HUES6 (cell line): ENCODE data around the gene ZHX3.

Experiments used
- H3K27ac ChIP-seq: 2 replicates; pipeline ENCODE4 v1.7.0; 2013; ENCODE audit warnings: low read depth, mild to moderate bottlenecking, low read length, inconsistent platforms
- H3K27me3 ChIP-seq: 2 replicates; pipeline ENCODE4 v1.6.1; 2013; ENCODE audit warnings: low read length; ENCODE audit not compliant: control insufficient read depth, insufficient read depth
- H3K36me3 ChIP-seq: 2 replicates; pipeline ENCODE4 v1.6.1; 2013; ENCODE audit warnings: low read length; ENCODE audit not compliant: control insufficient read depth, insufficient read depth
- H3K4me1 ChIP-seq: 2 replicates; pipeline ENCODE4 v1.6.1; 2013; ENCODE audit warnings: low read length; ENCODE audit not compliant: control insufficient read depth, insufficient read depth
- H3K4me3 ChIP-seq: 2 replicates; pipeline ENCODE4 v1.5.1; 2013; ENCODE audit warnings: low read depth, low read length
- H3K9ac ChIP-seq: one replicate; pipeline ENCODE4 v1.6.1; 2013; ENCODE audit warnings: mild to moderate bottlenecking, low read length
- H3K9me3 ChIP-seq: 2 replicates; pipeline ENCODE4 v1.6.1; 2013; ENCODE audit warnings: low read depth, low read length; ENCODE audit not compliant: control insufficient read depth, insufficient read depth

The ZHX3 gene

GRCh38 chr20:41174782-41175181, 142.7 kb downstream of the ZHX3 start:
- Histone ChIP-seq H3K4me1 (peaks cover 7% of the 10 kb centered on the region), H3K9ac (no peak overlapping the region), H3K36me3 (peaks cover 85% of the 10 kb centered on the region), H3K27me3 (no peaks in the 10 kb centered on the region), H3K4me3 (no peak overlapping the region), H3K27ac (no peak overlapping the region), H3K9me3 (no peaks in the 10 kb centered on the region)

- no peak overlapping the region for H3K9ac ChIP-seq
- peaks cover 89% of the 10 kb centered on the region for H3K36me3 ChIP-seq
- no peaks in the 10 kb centered on the region for H3K9me3 ChIP-seq
- no peak overlapping the region for H3K27ac ChIP-seq
- peaks cover 7% of the 10 kb centered on the region for H3K4me1 ChIP-seq
- no peaks in the 10 kb centered on the region for H3K27me3 ChIP-seq
- no peak overlapping the region for H3K4me3 ChIP-seq
These were observed 143.2 kb downstream of the ZHX3 start for GRCh38 chr20:41174373-41174772.

GRCh38 chr20:41173791-41174341, 143.7 kb downstream of the ZHX3 start:
- no peaks in the 10 kb centered on the region for H3K9me3 ChIP-seq
- peaks cover 5% of the 10 kb centered on the region for H3K4me1 ChIP-seq
- peaks cover 90% of the 10 kb centered on the region for H3K36me3 ChIP-seq
- H3K4me3 ChIP-seq: no peak overlapping the region
- H3K27me3 ChIP-seq: no peaks in the 10 kb centered on the region
- no peak overlapping the region for H3K9ac ChIP-seq
- H3K27ac ChIP-seq: no peak overlapping the region

- no peaks in the 10 kb centered on the region; the same call in 1 of the 2 replicates for H3K4me1 ChIP-seq
- H3K9ac ChIP-seq: no peak overlapping the region
- H3K36me3 ChIP-seq: peaks cover 90% of the 10 kb centered on the region
- no peaks in the 10 kb centered on the region for H3K27me3 ChIP-seq
- H3K4me3 ChIP-seq: no peak overlapping the region
- H3K9me3 ChIP-seq: no peaks in the 10 kb centered on the region
- H3K27ac ChIP-seq: no peak overlapping the region
These were observed 144.3 kb downstream of the ZHX3 start for GRCh38 chr20:41173161-41173721.

- no peaks in the 10 kb centered on the region for H3K9me3 ChIP-seq
- no peak overlapping the region for H3K4me3 ChIP-seq
- no peak overlapping the region for H3K27ac ChIP-seq
- no peak overlapping the region for H3K9ac ChIP-seq
- H3K36me3 ChIP-seq: peaks cover 94% of the 10 kb centered on the region
- no peaks in the 10 kb centered on the region for H3K4me1 ChIP-seq
- H3K27me3 ChIP-seq: no peaks in the 10 kb centered on the region
These were observed 145.0 kb downstream of the ZHX3 start for GRCh38 chr20:41172296-41173140.

- H3K4me1 ChIP-seq: no peaks in the 10 kb centered on the region
- H3K27ac ChIP-seq: no peak overlapping the region
These were observed 145.7 kb downstream of the ZHX3 start for GRCh38 chr20:41171736-41172295.

GRCh38 chr20:41170386-41171105, 147.0 kb downstream of the ZHX3 start:
- Histone ChIP-seq H3K27me3 (no peaks in the 10 kb centered on the region), H3K4me1 (no peaks in the 10 kb centered on the region), H3K27ac (no peak overlapping the region), H3K4me3 (no peak overlapping the region), H3K9me3 (no peaks in the 10 kb centered on the region), H3K36me3 (peaks cover 95% of the 10 kb centered on the region), H3K9ac (no peak overlapping the region)

More at GRCh38 chr20:41171736-41172295, 145.7 kb downstream of the ZHX3 start:
- no peaks in the 10 kb centered on the region for H3K27me3 ChIP-seq
- H3K9me3 ChIP-seq: no peaks in the 10 kb centered on the region
- H3K4me3 ChIP-seq: no peak overlapping the region
- H3K9ac ChIP-seq: no peak overlapping the region
- H3K36me3 ChIP-seq: peaks cover 95% of the 10 kb centered on the region

- Histone ChIP-seq H3K36me3 (peaks cover 95% of the 10 kb centered on the region), H3K4me3 (no peak overlapping the region), H3K27ac (no peak overlapping the region), H3K4me1 (no peaks in the 10 kb centered on the region), H3K9ac (no peak overlapping the region), H3K9me3 (no peaks in the 10 kb centered on the region), H3K27me3 (no peaks in the 10 kb centered on the region)
These were observed 147.7 kb downstream of the ZHX3 start for GRCh38 chr20:41169791-41170351.

- Histone ChIP-seq H3K27me3 (no peaks in the 10 kb centered on the region), H3K9me3 (no peaks in the 10 kb centered on the region), H3K27ac (no peak overlapping the region), H3K4me1 (no peaks in the 10 kb centered on the region), H3K4me3 (no peak overlapping the region), H3K9ac (no peak overlapping the region), H3K36me3 (peaks cover 95% of the 10 kb centered on the region)
These were observed 148.3 kb downstream of the ZHX3 start for GRCh38 chr20:41169162-41169690.

- H3K9me3 ChIP-seq: no peaks in the 10 kb centered on the region
- peaks cover 95% of the 10 kb centered on the region for H3K36me3 ChIP-seq
- H3K27me3 ChIP-seq: no peaks in the 10 kb centered on the region
- H3K4me3 ChIP-seq: no peak overlapping the region
- H3K9ac ChIP-seq: no peak overlapping the region
- H3K4me1 ChIP-seq: no peaks in the 10 kb centered on the region
- no peak overlapping the region for H3K27ac ChIP-seq
These were observed 149.0 kb downstream of the ZHX3 start for GRCh38 chr20:41168281-41169161.
